Urinary bladder (tissue), 4 donors: ENCODE data around the gene PDXK. TPM values are rescaled to one million over a fixed set of nuclear protein-coding genes. Genes with fewer than 3 reads are reported as not detected.

Experiments used
- DNase-seq: peaks from one replicate; pipeline ENCODE4 v3.0.0-alpha.2; 2015; ENCODE audit errors: extremely low spot score
- H3K27ac ChIP-seq: one replicate; pipeline ENCODE4 v1.5.1; 2013; ENCODE audit warnings: low read depth, mild to moderate bottlenecking, moderate library complexity
- H3K36me3 ChIP-seq: one replicate; pipeline ENCODE4 v1.6.1; 2013; ENCODE audit warnings: mild to moderate bottlenecking, moderate library complexity; ENCODE audit not compliant: insufficient read depth
- H3K4me1 ChIP-seq: one replicate; pipeline ENCODE4 v1.6.1; 2013; ENCODE audit warnings: mild to moderate bottlenecking, moderate library complexity; ENCODE audit not compliant: insufficient read depth
- H3K4me3 ChIP-seq: one replicate; pipeline ENCODE4 v1.5.1; 2013; ENCODE audit warnings: low read depth, low read length
- WGBS: extraction: QIAGEN DNeasy Blood & Tissue Kit; methylation state at CpG from one replicate; pipeline ENCODE4 v1.1.7; 2013; 5-methylcytosine and 5-hydroxymethylcytosine counted together
- polyA plus RNA-seq: library from polyadenylated mRNA; stranded (reverse); fragments of 200-250 nt; gene quantifications from one replicate; pipeline ENCODE4 v1.2.3, GENCODE V29; 2013
- total RNA-seq: library from RNA; depleted of rRNA; stranded (reverse); fragments of >200 nt; gene quantifications from one replicate; pipeline ENCODE4 v1.2.3, GENCODE V29; 2014
- donor health status: healthy with polysubstance abuse.
- donor health status: healthy.

Gene PDXK
- total and polyA plus RNA-seq, 2 donors = 30.8 to 34.1 TPM

DNA sequence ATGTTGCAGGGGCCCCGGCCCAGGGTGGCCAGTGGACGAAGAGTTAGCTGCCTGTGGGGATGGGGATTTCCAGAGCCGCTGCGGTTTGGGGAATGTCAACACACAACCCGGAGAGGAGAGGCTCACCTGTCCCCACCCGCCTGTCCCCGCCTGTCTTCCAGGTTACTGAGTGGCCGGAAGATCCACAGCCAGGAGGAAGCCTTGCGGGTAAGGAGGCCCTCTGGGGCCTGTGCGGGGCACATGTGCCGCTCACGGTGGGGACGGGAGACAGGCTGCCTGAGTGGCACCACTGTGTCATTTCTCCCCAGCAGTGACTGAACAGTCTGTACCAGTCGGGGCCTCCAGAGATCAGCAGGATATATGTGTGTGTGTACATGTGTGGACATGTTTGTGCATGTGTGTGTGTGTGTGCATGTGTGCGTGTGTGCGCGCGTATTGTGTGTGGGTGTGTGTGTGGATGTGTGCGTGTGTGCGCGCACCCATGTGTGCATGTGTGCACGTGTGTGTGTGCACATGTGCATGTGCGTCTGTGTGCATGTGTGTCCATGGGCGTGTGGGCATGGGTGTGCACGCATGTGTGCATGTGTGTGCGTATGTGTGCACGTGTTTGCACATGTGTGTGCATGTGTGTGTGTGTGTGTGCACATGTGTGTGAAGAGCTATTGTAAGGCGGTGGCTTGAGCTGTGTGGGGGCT lies 31.6 kb downstream of the PDXK start:
- DNase-seq = no peak
- Histone ChIP-seq H3K36me3 (no peaks in the 10 kb centered on the region), H3K4me3 (no peak overlapping the region), H3K27ac (no peak overlapping the region), H3K4me1 (no peaks in the 10 kb centered on the region)
- 89% methylated on average over 28 of the region's 28 CpGs for WGBS

DNA sequence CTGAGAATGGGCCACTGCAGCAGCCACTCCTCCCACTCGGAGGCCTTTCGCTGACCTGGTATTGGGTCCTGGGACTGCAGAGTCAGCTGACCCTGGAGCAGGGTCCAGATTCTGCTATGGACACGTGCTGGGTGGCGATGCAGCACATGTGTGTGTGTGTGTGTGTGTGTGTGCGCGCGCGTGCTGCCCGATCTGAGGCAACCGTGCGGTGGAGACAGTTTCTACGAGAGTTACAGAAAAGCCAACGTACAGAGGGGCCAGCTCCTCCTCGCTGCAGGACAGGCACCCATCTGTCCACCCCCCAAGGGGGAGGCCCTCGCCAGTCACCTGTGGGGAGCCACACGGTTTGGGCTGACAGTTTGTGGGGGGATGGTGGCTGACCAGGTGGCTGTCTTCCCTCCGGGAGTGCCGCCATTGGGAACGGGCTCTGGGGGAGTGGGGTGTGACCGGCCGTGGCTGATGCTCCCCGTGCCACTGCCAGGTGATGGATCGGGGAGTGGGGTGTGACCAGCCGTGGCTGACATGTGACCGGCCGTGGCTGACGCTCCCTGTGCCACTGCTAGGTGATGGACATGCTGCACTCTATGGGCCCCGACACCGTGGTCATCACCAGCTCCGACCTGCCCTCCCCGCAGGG lies 33.1 kb downstream of the PDXK start:
- WGBS = 90% methylated on average over 31 of the region's 31 CpGs
- no peak for DNase-seq
- Histone ChIP-seq H3K4me1 (no peaks in the 10 kb centered on the region), H3K36me3 (peaks cover 3% of the 10 kb centered on the region), H3K27ac (no peak overlapping the region), H3K4me3 (no peak overlapping the region)

DNA sequence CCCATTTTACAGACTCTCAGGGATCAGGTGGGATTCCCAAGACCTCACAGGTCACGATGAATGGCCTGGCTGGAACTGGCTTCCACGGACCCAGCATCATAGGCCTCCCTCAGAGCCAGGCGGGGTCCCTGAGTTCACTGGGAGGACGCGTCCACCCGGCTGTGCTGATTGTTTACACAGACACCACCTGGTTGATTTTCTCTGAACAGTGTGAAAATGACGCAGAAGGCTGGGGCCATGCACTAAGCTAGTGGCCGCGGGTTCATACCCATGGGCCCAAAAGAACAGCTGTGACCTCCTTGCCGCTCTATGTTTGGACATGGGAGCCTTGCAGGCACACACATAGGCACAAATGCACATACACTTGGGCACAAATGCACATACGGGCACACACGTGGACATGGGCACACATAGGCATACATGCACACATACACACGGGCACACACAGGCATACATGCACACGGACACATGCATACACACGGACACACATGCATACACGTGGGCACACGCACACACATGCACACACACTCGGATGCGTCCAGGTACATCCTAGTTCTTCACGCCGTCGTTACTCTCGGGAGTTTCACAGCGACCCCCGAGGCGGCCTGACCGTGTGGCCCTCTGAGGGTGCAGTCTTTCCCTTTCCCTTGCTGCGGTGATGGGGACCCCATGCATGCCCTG lies 34.0 kb downstream of the PDXK start:
- H3K4me1 ChIP-seq = no peaks in the 10 kb centered on the region
- peaks cover 3% of the 10 kb centered on the region for H3K36me3 ChIP-seq
- no peak for DNase-seq
- WGBS = 78% methylated on average over 28 of the region's 28 CpGs
- no peak overlapping the region for H3K27ac ChIP-seq
- H3K4me3 ChIP-seq = no peak overlapping the region

DNA sequence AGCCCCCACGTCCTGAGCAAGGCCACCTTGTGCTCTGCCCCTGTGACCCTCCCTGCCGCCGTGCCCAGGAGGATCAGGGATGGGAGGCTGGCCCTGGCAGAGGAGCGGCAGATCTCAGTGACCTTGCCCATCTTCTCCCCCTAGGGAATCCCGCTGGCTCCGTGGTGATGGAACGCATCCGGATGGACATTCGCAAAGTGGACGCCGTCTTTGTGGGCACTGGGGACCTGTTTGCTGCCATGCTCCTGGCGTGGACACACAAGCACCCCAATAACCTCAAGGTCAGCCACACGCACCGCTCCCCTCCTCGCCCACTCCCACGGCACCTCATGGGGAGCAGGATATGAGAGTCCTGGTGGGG lies 34.5 kb downstream of the PDXK start:
- Histone ChIP-seq H3K27ac (no peak overlapping the region), H3K36me3 (peaks cover 3% of the 10 kb centered on the region), H3K4me1 (no peaks in the 10 kb centered on the region), H3K4me3 (no peak overlapping the region)
- 95% methylated on average over 16 of the region's 16 CpGs for WGBS
- no peak for DNase-seq

DNA sequence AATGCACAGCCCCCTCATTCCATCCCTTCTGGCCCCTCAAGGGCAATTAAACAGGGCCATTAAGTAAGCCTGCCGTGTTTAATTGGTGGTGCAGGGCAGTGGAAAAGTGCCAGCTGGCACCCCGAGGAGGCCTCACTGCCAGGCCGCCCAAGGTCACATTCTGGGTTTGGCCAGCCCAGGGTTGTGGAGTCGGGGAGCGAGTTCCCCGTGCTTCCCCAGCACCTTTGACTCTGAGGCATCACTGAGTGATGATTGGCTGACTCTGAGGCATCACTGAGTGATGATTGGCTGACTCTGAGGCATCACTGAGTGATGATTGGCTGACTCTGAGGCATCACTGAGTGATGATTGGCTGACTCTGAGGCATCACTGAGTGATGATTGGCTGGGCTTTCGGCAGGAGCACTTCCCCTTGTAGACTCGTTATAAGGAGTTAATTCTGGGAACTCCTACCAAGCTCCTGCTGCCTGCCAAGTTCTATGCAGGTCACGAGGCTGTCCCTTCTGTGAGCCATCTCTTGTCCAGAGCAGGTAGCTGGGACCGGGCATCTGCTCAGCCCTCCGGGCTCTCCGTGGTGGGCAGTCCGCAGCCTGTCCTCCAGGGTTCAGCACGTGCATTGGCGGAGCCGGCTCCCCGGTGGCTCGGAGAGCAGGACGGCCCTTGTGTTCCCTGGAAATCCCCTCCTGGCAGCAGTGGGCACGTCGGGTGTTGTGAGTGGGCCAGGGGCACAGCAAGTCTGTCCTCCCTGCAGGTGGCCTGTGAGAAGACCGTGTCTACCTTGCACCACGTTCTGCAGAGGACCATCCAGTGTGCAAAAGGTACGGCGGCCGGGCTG lies 36.2 kb downstream of the PDXK start:
- 88% methylated on average over 26 of the region's 26 CpGs for WGBS

DNA sequence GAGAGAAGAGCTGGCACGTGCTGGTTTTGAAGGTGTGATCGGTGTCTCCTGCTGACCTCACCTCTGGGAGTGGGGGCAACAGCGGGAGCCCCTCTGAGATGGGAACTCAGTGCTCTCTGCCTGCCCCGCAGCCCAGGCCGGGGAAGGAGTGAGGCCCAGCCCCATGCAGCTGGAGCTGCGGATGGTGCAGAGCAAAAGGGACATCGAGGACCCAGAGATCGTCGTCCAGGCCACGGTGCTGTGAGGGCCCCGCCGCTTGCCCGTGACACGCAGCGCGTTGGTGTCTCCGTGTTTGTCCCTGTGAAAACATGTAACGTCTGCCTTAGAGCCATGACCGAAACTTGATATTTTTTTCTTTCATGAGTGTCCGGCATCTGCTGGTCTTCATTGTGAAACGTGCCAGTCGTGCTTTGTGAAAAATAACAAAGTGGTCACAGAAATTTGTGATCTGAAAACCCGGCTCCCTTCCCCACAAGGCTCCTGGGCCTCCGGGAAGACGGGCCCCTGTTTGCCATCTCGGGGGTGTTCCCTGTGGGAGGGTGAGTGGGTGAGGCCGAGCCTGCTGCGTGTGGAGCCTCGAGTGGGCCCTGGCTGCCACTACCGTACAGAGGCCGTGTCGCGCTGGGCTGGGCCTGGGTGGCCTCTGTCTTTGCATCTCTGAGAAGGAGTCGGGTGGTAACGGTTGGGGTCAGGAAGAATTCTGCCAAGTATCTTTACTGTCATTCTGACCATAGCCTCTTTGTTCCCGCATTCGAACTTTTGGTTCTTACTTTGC lies 37.1 kb downstream of the PDXK start:
- no peak for DNase-seq
- WGBS = 94% methylated on average over 37 of the region's 37 CpGs
- peaks cover 5% of the 10 kb centered on the region for H3K36me3 ChIP-seq
- no peak overlapping the region for H3K27ac ChIP-seq
- no peak overlapping the region for H3K4me3 ChIP-seq
- H3K4me1 ChIP-seq = no peaks in the 10 kb centered on the region

More for the DNA sequence above, 36.2 kb downstream of the PDXK start:
- H3K4me1 ChIP-seq = no peaks in the 10 kb centered on the region
- H3K36me3 ChIP-seq = peaks cover 5% of the 10 kb centered on the region
- H3K27ac ChIP-seq = no peak overlapping the region
- H3K4me3 ChIP-seq = no peak overlapping the region
- DNase-seq = no peak

DNA sequence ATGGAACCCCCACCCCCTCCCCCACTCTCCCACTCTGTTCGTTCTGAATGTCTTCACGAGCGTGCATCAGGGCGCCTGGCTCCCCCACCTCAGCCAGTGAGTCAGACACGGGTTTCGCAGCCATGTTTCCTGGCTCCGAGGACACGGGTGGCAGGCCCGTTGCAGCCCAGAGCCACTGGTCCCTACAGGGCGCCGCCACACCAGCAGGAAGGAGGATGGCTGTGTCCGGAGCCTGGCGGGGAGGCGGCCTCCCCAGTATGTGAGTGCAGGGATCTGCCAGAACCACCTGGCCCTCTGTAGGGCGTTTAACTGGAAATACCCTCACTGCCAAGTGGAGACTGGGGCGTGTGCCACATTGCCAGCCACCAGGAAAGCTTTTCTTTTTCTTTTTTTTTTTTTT lies 38.7 kb downstream of the PDXK start:
- Histone ChIP-seq H3K36me3 (peaks cover 5% of the 10 kb centered on the region), H3K27ac (peak overlapping the region; percentile 2), H3K4me1 (no peaks in the 10 kb centered on the region), H3K4me3 (no peak overlapping the region)
- 75% methylated on average over 16 of the region's 16 CpGs for WGBS
- no peak for DNase-seq

DNA sequence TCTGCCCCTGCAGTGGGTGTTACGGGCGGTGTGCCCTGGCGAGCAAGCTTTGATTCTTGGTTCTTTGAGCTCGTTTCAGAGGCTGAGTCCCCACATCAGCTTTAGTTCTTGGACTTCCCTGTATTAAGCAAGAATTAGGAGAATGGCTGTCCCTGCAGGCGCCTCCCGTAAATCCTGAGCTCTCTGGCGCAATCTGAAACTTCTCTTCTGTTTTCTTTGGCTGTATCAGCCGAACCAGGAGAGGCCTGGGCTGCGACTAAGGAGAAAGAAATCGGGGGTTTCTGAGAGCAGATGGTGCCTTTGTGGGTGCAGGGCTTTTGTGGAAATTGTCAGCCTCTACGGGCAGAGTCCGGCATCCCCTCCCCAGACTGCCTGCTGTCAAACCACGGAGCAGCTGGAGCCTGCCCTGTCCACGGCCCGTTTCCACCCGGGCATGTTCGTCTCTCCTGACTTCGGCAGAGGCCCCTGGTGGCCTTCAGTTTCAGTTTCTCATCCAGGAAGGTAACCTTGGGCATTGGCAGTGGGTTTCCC lies 39.2 kb downstream of the PDXK start:
- no peaks in the 10 kb centered on the region for H3K4me1 ChIP-seq
- no peak for DNase-seq
- 38% methylated on average over 18 of the region's 18 CpGs for whole genome bisulfite sequencing
- H3K36me3 ChIP-seq = peaks cover 5% of the 10 kb centered on the region
- no peak overlapping the region for H3K4me3 ChIP-seq
- peak overlapping the region; percentile 23 for H3K27ac ChIP-seq

DNA sequence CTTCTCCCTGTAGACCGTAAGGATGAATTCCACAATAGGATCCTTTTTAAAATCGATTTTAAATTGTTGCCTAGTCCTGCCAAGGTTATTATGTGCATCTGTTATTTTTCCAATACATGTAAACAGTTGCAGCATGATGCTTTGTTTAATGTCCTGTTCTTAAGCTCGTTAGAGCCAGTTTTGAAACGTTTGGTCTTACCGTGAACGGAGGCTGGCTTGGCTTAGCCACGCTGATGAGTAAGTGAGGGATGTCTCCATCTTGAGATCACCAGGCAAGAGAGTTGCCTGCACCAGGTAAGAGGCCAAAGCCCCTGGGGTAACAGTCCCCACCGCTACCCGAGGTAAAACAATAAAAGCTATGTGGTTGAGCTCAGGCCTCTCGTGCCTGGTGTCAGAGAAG lies 39.9 kb downstream of the PDXK start:
- no peak overlapping the region for H3K4me3 ChIP-seq
- H3K27ac ChIP-seq = peak overlapping the region; percentile 3
- no peaks in the 10 kb centered on the region for H3K4me1 ChIP-seq
- H3K36me3 ChIP-seq = peaks cover 5% of the 10 kb centered on the region
- 51% methylated on average over 10 of the region's 10 CpGs for WGBS
- DNase-seq = no peak

DNA sequence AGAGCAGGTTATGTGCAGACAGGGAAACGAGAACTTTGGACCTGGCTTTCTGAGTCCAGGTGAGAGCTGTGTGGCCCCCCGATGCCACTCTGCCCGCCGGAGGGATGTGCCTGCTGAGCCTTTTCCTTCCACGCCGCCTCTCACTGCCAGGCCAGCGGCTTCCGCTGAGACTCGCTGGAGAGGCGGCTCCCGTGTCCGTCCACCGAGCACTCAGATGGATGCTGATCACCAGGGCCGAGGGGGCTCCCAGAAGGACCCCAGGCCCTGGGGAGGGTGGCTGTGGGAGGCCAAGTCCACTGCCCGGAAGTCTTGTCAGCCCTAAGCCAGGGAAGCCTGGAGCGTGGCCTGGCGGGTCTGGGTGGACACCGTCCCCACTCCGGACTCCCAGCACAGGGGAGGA lies 40.7 kb downstream of the PDXK start:
- Histone ChIP-seq H3K27ac (no peak overlapping the region), H3K4me1 (no peaks in the 10 kb centered on the region), H3K36me3 (peaks cover 5% of the 10 kb centered on the region), H3K4me3 (no peak overlapping the region)
- DNase-seq = no peak
- 94% methylated on average over 19 of the region's 19 CpGs for WGBS

DNA sequence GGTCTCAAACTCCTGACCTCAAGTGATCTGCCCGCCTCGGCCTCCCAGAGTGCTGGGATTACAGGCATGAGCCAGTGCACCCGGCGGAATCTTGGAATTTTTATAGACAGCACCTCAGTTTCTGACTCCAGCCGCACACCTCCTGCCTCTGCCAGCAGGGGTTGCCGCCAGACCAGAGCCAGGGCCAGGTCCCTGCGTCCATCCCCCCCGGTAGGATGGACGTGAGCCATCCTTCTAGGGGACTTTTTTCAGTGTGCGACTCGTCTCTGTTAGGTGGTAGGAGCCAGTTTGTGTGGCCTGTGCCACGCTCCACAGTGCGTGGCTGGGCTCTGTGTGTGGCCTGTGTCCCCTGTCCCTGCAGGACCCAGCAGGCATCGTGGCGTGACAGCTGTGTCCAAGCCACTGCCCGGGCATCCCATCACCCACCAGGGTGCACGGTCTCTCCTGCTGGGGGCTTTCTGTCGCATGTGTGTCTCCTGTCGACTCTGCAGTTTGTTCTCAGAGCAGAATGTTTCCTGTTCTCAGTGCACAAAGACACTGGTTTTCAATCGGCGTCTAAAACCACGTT lies 41.5 kb downstream of the PDXK start:
- no peaks in the 10 kb centered on the region for H3K4me1 ChIP-seq
- H3K27ac ChIP-seq = no peak overlapping the region
- no peak overlapping the region for H3K4me3 ChIP-seq
- no peak for DNase-seq
- 89% methylated on average over 22 of the region's 22 CpGs for WGBS
- peaks cover 5% of the 10 kb centered on the region for H3K36me3 ChIP-seq

DNA sequence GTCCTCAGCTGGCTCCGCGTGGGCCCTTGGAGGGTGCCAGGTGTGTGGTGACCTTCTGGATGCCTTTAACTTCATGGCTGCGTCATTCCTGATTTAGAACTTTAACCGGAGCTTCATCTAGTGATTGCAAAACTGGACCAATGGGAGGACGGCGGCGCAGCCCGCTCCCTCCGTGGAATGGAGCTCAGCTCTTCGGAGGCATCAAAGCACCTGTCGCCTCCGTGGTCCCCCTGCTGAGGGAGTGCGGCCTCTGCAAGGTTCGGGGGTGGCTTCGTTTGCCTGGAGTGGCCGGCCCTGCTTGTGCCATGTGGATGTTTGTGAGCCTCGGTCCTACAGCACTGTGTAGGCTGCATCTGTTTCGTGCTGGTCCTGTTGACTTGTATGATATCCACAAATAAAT lies 43.0 kb downstream of the PDXK start:
- Histone ChIP-seq H3K36me3 (peaks cover 2% of the 10 kb centered on the region), H3K4me1 (no peaks in the 10 kb centered on the region), H3K4me3 (no peak overlapping the region), H3K27ac (no peak overlapping the region)
- 96% methylated on average over 18 of the region's 18 CpGs for WGBS
- DNase-seq = no peak
